PC-3 (cell line): ENCODE measurements around the gene MED17.

ENCODE experiments used
- EZH2 ChIP-seq: fragments of 300-600 bp; sonication (generic); IDR thresholded peaks from one replicate; pipeline ENCODE4 v1.6.1; 2017; ENCODE audit warnings: antibody characterized with exemption, mild to moderate bottlenecking, low read length; ENCODE audit not compliant: unreplicated experiment
- TF ChIP-seq, protein P1 (sequence below): fragments of 300-600 bp; sonication (generic); conservative IDR thresholded peaks from 2 replicates; pipeline ENCODE4 v1.5.1; 2017; ENCODE audit warnings: antibody characterized with exemption, low read depth, mild to moderate bottlenecking, low read length

DNA sequence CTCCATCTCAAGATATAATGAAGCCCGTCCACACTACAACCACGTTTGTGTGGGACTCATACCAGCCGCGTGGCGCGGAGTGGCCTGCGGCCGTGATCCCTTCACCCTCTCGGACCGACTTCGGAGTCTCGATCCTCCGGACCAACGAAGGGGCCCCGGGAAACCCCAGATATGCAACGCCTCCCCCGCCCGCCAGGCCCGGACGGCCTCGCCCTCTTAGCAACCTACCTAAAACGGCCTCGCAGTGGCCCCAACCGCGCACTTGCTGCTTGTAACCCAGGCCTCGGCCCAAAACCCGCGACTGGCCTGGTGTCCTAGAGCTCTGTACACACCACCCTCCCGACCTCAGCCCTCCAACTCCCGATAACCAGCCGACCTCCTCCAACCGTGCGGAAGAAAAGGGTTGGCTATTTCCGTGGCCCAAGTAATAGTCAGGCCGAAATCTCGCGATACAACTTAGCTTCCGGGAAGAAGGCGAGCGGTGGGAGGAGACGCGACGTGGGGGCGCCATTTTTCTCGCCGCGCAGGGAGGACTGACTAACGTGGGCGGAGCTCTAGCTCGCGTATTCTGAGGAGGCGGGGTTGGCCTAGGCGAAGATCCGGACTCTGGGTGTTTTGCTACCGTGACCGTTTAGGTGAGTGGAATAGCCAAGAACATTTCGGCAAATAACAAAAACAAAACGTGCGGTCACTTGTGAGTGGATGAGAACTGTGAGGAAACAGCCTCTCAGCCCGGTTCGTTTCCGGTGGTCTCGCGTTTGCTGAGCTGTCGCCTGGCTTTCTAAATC lies 42.8 kb upstream of the MED17 start, which contains the start of the genes C11orf54 and TAF1D:
- TF ChIP-seq EZH2 = no peak
- TF ChIP-seq, protein P1, sequence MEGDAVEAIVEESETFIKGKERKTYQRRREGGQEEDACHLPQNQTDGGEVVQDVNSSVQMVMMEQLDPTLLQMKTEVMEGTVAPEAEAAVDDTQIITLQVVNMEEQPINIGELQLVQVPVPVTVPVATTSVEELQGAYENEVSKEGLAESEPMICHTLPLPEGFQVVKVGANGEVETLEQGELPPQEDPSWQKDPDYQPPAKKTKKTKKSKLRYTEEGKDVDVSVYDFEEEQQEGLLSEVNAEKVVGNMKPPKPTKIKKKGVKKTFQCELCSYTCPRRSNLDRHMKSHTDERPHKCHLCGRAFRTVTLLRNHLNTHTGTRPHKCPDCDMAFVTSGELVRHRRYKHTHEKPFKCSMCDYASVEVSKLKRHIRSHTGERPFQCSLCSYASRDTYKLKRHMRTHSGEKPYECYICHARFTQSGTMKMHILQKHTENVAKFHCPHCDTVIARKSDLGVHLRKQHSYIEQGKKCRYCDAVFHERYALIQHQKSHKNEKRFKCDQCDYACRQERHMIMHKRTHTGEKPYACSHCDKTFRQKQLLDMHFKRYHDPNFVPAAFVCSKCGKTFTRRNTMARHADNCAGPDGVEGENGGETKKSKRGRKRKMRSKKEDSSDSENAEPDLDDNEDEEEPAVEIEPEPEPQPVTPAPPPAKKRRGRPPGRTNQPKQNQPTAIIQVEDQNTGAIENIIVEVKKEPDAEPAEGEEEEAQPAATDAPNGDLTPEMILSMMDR = no peak
